Sigmoid colon (tissue), 3 donors: ENCODE data around the gene JOSD2.

Source experiments
- POLR2A ChIP-seq, 2 donors: fragments of 450-650 bp; IDR thresholded peaks; one replicate each; pipeline ENCODE4 v1.6.1; 2016; ENCODE audit warnings: antibody characterized with exemption in 2 of 2, mild to moderate bottlenecking in 2 of 2, moderate library complexity in 2 of 2
- TF ChIP-seq, protein P1 (sequence below), 4 experiments: fragments of 450-650 bp in 3 of 4; fragments of 200-600 bp in 1 of 4; IDR thresholded peaks; one replicate each; pipeline ENCODE4 v1.5.1; 2016 to 2019; ENCODE audit warnings: antibody characterized with exemption in 4 of 4, mild to moderate bottlenecking in 3 of 4, moderate library complexity in 2 of 4

GRCh38 chr19:50508843-50509190, 2.2 kb downstream of the JOSD2 start:
- TF ChIP-seq, protein P1, sequence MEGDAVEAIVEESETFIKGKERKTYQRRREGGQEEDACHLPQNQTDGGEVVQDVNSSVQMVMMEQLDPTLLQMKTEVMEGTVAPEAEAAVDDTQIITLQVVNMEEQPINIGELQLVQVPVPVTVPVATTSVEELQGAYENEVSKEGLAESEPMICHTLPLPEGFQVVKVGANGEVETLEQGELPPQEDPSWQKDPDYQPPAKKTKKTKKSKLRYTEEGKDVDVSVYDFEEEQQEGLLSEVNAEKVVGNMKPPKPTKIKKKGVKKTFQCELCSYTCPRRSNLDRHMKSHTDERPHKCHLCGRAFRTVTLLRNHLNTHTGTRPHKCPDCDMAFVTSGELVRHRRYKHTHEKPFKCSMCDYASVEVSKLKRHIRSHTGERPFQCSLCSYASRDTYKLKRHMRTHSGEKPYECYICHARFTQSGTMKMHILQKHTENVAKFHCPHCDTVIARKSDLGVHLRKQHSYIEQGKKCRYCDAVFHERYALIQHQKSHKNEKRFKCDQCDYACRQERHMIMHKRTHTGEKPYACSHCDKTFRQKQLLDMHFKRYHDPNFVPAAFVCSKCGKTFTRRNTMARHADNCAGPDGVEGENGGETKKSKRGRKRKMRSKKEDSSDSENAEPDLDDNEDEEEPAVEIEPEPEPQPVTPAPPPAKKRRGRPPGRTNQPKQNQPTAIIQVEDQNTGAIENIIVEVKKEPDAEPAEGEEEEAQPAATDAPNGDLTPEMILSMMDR (IDR thresholded peaks at IDR 0.05): no peak
- TF ChIP-seq POLR2A (IDR thresholded peaks at IDR 0.05): no peak
